Ramos (cell line): ENCODE results near the gene GALNT9.

Source experiments
- in situ Hi-C: fragments of 300-500 bp; cut with MboI; formaldehyde crosslinking; loops from one replicate; pipeline ENCODE4 v1.14.3; 2022; ENCODE audit warnings: low sequenced_read_pairs; ENCODE audit not compliant: unreplicated experiment

The GALNT9 gene

DNA sequence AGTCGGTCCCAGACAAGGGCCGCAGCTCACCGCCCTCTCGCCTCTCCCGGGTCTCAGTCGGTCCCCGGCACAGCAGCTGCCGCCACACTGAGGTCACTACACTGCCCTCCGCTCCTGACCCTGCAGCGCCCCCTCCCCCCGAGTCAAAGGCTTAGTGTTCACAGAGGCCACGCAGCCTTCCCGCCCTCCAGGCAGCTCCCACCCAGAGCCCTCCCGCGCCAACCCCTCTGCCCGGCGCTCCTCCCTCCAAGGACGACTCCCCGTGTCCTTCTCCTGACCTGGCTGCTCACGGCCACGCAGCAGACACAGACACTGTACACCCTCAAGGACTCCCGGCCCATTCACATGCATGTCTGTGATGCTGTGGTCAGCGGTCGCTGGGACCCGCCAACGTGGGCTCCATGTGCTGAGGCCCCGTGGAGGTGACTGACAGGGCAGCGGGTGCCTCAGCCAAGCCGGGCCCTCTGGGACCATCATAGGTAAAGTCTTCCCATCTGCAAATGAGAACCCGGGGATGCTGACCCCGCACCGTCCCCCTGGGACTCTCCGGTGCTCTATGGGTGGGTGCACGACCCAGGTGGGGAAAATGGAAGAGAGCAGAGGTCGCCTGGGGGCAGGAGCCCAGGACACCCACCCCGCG is 16.3 kb upstream of the GALNT9 start:
- in situ Hi-C loops = no loop called here

- in situ Hi-C loops = no loop called here
These were observed 15.7 kb upstream of the GALNT9 start for GRCh38 chr12:132345126-132345525.

DNA sequence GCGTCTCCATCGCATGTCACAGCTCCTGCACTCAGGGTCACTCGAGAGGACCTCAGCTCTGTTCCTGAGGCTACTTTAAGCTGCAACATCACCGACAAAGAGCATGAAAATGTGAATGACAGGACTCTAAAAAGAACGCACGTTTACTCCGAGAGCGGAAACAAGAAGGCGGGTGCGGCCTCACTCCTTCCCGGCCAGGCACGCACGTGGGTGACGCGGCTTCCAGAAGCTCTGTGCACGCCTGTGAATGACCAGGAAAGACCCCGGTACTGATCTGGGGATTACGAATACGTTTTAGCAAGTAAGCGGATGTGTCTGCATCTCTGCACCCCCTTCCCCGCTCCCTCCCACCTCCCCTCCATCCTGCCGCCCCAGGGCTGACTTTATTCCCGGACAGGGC is 15.2 kb upstream of the GALNT9 start:
- in situ Hi-C loops = no loop called here

GRCh38 chr12:132344181-132344580 is 14.8 kb upstream of the GALNT9 start:
- in situ Hi-C loops = no loop called here

GRCh38 chr12:132343294-132344004 is 14.1 kb upstream of the GALNT9 start:
- in situ Hi-C loops = no loop called here

GRCh38 chr12:132342251-132343227 is 13.2 kb upstream of the GALNT9 start:
- in situ Hi-C loops = no loop called here

GRCh38 chr12:132341318-132342050 is 12.1 kb upstream of the GALNT9 start:
- in situ Hi-C loops = no loop called here

DNA sequence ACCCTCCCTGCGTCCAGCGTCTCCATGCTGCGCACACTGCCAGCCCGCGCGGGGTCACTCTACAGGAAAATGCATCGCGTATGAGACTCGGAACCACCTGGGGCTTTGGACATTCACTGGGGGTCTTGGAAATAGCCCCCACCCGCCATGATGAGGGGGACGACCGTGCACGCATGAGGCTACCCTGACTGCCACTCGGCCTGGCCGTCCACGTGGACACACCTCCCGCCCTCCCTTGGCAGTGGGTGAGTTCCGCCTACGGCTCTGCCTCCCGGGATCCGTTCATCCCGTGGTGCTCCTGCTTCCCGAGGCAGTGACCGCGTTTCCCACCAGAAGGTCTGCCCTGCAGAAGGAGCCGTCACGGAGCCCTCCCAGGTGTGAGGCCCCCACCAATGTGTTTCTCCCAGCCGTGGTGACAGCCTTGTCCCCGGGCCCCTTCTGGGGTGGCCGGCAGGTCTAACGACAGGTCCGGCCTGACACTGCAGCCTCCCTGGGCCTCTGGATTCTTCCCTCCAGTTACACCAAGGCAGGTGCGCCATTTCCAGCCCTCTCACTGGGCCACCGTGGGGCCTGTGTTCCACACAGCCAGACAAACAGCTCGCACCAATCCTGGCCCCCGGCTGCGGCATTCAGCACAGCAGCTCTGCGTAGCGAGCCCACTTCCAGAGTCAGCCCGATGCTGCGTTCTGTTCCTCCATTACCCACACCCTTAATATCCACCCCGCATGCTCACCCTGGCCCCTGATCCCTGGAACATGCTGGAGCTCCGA is 11.1 kb upstream of the GALNT9 start:
- in situ Hi-C loops = no loop called here

DNA sequence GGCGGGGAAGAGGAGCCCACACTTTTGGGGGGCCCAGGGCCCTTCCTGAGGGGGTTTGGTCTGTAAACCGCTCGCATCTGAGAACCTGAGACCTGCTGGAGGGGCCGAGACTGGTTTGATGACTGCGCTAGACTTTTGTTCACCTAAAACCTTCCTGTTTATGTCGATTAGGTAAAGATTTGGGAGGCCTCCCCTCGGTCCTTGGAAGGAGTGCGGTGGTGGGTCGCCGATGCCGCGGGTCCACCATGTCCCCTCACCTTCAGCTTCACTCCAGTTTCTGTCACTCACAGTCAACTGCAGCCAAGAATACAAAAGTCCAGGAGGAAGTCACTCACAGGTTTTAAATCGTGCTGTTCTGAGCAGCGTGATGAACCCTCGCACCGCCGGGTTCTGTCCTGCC is 10.5 kb upstream of the GALNT9 start:
- in situ Hi-C loops = no loop called here

GRCh38 chr12:132338781-132339180 is 9.4 kb upstream of the GALNT9 start:
- in situ Hi-C loops = no loop called here

DNA sequence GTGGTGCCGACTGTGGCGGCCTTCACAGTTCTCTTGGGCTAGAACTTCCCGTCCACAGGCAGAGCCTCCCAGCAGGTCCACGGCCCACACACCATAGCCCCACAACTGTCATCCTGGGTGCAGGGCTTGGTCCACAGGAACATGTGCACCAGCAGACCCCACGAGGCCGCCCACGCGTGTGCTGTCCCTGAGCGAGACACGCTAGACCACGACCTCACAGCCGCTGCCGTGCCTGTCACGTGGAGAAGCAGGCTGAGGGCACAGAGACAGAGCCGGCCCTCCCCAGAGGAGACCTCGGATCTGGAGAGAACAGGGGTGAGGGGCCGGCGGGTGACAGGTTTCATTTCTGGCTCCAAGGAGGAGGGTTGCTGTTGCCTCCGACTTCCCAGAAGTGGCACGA is 8.9 kb upstream of the GALNT9 start:
- in situ Hi-C loops = no loop called here

- in situ Hi-C loops = no loop called here
These were observed 8.2 kb upstream of the GALNT9 start for GRCh38 chr12:132337557-132337956.

DNA sequence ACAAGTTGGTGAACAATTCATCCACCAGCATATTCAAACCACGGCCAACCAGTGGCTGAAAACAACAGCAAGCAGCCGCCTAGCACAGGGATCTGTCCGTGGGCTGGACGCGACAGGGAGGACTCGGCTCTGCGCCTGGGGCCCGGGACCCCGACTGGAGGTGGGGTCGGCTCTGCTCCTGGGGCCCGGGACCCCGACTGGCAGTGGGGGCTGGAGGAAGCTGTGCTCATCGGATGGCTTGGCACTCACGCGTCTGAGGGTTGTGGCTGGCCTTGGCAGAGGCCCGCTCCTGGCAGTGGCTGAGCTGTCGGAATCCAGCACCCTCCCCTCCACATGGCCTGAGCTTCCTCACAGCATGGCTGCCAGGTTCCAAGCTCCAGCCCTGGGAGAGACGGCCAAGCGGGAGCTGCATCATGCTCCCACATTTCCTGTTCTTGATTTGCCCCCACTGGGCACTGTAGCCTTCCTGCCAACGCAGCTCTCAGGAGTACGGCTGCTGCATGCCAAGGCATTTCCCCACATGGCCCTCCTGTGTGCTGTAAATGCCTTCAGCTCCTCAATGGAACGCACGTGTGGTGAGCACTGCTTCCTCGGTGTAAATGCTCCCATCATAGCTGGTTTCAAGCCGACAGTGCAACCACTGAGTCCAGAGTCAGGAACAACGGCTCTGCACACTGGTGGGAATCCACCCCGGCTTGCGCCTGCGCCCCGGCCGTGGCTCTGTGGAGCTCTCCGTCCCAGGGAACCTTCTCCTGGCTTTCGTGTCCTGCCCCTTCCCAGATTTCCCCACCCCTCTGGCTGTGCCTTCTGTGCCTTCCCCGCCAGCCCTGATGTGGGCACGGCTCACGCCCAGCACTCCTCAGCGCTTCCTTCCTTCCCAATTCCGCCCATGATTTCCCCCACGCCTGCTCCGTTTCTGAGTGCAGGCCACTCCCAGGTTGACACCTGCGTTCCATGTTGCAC is 7.3 kb upstream of the GALNT9 start:
- in situ Hi-C loops = no loop called here

DNA sequence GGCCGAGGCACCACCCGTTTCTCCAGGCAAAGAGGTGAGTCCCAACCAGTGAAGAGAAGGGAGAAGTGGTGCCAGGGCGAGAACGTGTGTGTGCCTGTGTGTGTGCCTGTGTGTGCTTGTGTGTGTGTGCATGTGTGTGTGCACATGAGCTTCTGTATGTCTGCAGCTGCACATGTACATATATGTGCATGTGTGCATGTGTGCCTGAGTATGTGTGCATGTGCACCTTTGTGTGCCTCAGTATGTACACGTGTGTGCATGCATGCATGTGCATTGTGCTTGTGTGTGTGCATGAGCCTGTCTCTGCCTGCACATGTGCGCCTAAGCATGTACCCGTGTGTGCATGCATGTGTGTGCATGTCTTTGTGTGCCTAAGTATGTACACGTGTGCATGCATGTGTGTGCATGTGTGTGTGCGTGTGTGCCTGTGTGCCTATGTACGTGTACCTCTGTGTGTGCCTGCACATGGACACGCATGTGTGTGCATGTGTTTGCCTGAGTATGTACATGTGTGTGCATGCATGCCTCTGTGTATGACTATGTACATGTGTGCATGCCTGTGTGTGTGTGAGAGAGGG is 5.9 kb upstream of the GALNT9 start:
- in situ Hi-C loops = no loop called here

GRCh38 chr12:132333766-132334165 is 4.4 kb upstream of the GALNT9 start:
- in situ Hi-C loops = no loop called here

DNA sequence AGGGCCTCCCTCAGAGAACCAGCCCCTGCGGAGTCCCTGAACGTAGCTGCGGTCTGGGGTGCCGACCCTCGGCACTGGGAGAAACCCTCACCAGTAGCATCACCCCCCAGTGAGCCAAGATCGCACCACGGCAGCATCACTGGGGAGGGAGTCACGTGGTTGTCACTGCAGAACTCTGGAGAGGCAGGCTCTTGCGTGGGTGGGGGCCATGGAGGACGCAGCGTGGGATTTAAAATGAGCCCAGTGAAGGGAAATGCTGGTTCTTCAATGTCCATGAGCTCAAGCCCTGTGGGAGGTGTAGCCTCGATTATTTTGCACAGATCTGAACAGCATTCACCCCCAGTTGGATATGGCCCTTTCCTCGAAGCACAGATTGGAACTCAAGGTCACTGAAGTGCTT is 3.9 kb upstream of the GALNT9 start:
- in situ Hi-C loops = no loop called here

- in situ Hi-C loops = no loop called here
These were observed 1.1 kb upstream of the GALNT9 start for GRCh38 chr12:132330549-132330881.
